Right atrium auricular region (tissue), 2 donors: Measurements from ENCODE around the gene NPAS3. TPM values are rescaled to one million over a fixed set of nuclear protein-coding genes. Genes with fewer than 3 reads are reported as not detected.

ENCODE experiments used
- DNase-seq: peaks from one replicate; pipeline ENCODE4 v3.0.0-alpha.2; 2019; ENCODE audit warnings: low spot score
- H3K27ac ChIP-seq, 2 donors: fragments of 200-600 bp; sonication (generic); 1 replicate in 1 of 2; 2 replicates in 1 of 2; pipeline ENCODE4 v1.5.1; 2016 to 2019
- H3K27me3 ChIP-seq, 2 donors: fragments of 200-600 bp; sonication (generic); one replicate each; pipeline versions ENCODE4 v1.5.1 to v1.6.0; 2017 to 2019
- H3K36me3 ChIP-seq: fragments of 200-600 bp; sonication (generic); one replicate; pipeline ENCODE4 v1.5.1; 2016
- H3K4me1 ChIP-seq, 2 donors: fragments of 200-600 bp; sonication (generic); one replicate each; pipeline versions ENCODE4 v1.5.1 to v1.6.0; 2017 to 2019
- H3K4me3 ChIP-seq, 2 donors: fragments of 200-600 bp; sonication (generic); 1 replicate in 1 of 2; 2 replicates in 1 of 2; pipeline ENCODE4 v1.5.1; 2017 to 2019; ENCODE audit warnings: mild to moderate bottlenecking in 1 of 2, moderate library complexity in 1 of 2
- H3K9me3 ChIP-seq, 2 donors: fragments of 200-600 bp; sonication (generic); one replicate each; pipeline ENCODE4 v1.5.1; 2019
- total RNA-seq, 2 donors: library from RNA; depleted of rRNA; stranded (reverse); fragments of >200 nt; gene quantifications; one replicate each; pipeline ENCODE4 v1.1.0, GENCODE V29; 2016
- TF ChIP-seq, protein P1 (sequence below), 2 donors: fragments of 200-600 bp; sonication (generic); IDR thresholded peaks; one replicate each; pipeline ENCODE4 v1.5.1; 2019; ENCODE audit warnings: antibody characterized with exemption in 2 of 2

Gene NPAS3
- total RNA-seq, 2 donors from 2014 or later = 0.67 to 1.3 TPM

DNA sequence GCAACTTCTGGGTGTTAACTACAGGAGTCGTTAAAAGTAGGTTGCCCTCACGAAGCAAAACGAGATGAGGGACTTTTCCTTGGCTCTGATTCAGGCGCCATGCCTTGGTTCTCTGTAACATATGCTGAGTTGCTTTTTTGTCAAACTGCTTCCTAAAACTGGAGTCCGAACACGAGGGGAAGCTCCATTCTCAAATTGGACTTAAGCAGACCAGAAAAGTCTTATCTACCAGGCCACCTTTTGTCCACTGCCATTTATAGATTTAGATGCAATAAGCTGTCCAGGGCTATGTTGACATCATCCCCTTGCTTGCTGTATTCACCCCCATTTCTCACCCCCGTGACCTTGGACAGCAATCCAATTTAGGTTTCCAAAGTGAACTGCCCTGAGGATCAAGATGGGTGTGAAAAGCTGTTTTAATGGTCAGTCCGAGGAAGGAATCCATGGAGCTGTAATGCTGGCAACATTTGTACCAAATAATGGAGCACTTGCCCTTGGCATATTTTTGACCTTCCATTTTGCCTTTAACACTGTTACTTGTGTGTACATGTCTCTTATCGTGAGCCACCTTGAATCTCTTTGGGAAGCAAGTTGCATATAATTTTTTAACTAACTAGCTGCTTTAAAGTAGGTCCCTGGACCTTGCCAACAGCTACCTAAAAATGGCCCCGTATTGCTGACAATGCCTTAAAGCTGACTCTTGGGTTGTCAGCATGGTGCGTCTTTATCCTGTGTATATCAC lies 714.1 kb downstream of the NPAS3 start:
- no peaks in the 10 kb centered on the region for H3K27me3 ChIP-seq
- H3K27ac ChIP-seq = no peak overlapping the region
- TF ChIP-seq, protein P1, sequence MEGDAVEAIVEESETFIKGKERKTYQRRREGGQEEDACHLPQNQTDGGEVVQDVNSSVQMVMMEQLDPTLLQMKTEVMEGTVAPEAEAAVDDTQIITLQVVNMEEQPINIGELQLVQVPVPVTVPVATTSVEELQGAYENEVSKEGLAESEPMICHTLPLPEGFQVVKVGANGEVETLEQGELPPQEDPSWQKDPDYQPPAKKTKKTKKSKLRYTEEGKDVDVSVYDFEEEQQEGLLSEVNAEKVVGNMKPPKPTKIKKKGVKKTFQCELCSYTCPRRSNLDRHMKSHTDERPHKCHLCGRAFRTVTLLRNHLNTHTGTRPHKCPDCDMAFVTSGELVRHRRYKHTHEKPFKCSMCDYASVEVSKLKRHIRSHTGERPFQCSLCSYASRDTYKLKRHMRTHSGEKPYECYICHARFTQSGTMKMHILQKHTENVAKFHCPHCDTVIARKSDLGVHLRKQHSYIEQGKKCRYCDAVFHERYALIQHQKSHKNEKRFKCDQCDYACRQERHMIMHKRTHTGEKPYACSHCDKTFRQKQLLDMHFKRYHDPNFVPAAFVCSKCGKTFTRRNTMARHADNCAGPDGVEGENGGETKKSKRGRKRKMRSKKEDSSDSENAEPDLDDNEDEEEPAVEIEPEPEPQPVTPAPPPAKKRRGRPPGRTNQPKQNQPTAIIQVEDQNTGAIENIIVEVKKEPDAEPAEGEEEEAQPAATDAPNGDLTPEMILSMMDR (IDR thresholded peaks at IDR 0.05) = no peak
- no peak for DNase-seq
- no peaks in the 10 kb centered on the region for H3K9me3 ChIP-seq
- H3K4me3 ChIP-seq = no peak overlapping the region
- no peaks in the 10 kb centered on the region for H3K36me3 ChIP-seq
- H3K4me1 ChIP-seq = no peaks in the 10 kb centered on the region

DNA sequence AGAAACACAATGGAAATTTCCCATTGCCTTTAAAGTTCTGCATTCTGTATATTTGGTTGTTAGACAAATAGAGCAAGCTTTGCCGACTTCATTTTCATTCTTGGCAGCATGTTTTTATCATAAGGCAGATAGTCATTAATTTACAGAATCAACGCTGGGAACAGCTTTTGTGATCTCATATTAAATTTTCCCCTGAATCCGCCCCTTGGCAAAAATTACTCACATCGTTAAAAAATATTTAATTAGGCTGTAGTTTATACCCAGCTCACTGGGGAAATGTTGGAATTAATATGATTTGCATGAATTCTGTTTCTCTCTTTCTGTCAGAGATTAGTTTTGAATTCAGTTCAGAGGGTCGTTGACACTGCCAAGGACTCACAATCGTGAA lies 714.6 kb downstream of the NPAS3 start:
- H3K27ac ChIP-seq = no peak overlapping the region
- H3K9me3 ChIP-seq = no peaks in the 10 kb centered on the region
- H3K27me3 ChIP-seq = no peaks in the 10 kb centered on the region
- TF ChIP-seq, protein P1 (IDR thresholded peaks at IDR 0.05) = no peak
- H3K36me3 ChIP-seq = no peaks in the 10 kb centered on the region
- DNase-seq = no peak
- no peaks in the 10 kb centered on the region for H3K4me1 ChIP-seq
- H3K4me3 ChIP-seq = no peak overlapping the region

DNA sequence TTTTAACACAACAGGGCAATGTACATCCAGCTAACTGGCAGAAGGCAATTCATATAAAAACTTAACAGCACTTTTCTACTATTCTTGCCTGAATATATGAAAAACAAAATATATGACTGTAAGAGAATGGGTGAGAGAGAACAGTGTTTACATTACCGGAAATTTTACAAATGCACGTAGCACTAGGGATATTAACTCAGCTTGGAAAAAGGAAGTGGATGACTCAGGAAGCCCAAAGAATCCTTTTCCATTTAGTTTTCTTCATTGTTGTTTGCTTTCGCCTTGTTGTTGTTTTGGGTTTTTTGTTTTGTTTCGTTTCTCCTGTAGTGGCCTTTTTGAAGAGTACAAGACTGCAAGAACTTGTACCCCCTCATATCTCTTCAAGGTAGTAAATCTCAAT lies 716.7 kb downstream of the NPAS3 start:
- H3K9me3 ChIP-seq = no peaks in the 10 kb centered on the region

DNA sequence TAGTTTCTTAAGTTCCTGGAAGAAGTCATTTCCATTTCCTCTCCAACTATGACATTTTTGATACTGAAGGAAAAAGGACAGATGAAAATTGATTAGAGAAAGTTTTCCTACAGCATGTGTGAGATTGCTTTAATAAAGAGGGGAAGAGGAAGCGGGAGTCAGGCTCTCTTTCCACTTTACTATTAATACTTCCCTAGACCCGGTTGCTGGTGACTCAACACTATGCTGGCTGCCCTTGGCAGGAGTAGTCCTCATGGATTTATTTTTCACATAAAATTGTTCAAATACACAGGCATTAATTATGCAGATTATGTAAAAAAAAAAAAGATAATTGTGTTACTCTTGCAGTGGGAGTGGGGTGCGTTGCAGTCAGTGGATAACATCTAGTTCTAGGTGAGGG lies 718.8 kb downstream of the NPAS3 start:
- H3K4me3 ChIP-seq = no peak overlapping the region
- no peak overlapping the region for H3K27ac ChIP-seq
- no peaks in the 10 kb centered on the region for H3K4me1 ChIP-seq
- TF ChIP-seq, protein P1 (IDR thresholded peaks at IDR 0.05) = no peak
- H3K36me3 ChIP-seq = no peaks in the 10 kb centered on the region
- H3K27me3 ChIP-seq = no peaks in the 10 kb centered on the region
- H3K9me3 ChIP-seq = no peaks in the 10 kb centered on the region
- no peak for DNase-seq

More for the DNA sequence above, 716.7 kb downstream of the NPAS3 start:
- Histone ChIP-seq H3K4me3 (no peak overlapping the region), H3K27me3 (no peaks in the 10 kb centered on the region), H3K27ac (no peak overlapping the region), H3K4me1 (no peaks in the 10 kb centered on the region), H3K36me3 (no peaks in the 10 kb centered on the region)
- TF ChIP-seq, protein P1 (IDR thresholded peaks at IDR 0.05) = no peak
- DNase-seq = no peak

DNA sequence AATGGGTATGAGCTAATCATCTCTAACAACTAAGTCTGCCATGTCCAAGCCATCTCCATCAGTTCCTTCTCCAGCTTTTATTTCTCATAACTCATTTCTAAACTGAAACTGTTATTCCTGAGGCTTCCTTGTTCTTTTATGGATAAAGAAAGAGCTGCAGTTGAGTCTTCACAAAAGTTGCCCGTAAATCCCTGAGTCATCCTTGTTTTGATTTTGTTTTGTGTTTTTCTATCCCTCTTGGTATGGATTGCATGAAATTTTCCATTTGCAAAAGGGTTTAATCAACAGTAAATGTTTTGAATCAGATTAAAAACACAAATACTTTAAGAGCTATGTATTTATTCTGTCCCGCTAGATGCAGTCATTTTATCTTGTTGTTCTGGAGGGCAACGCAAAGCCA lies 721.6 kb downstream of the NPAS3 start:
- no peaks in the 10 kb centered on the region for H3K27me3 ChIP-seq
- H3K4me3 ChIP-seq = no peak overlapping the region
- H3K9me3 ChIP-seq = no peaks in the 10 kb centered on the region
- DNase-seq = no peak
- no peak overlapping the region for H3K27ac ChIP-seq
- no peaks in the 10 kb centered on the region for H3K36me3 ChIP-seq
- TF ChIP-seq, protein P1 (IDR thresholded peaks at IDR 0.05) = no peak
- no peaks in the 10 kb centered on the region for H3K4me1 ChIP-seq

DNA sequence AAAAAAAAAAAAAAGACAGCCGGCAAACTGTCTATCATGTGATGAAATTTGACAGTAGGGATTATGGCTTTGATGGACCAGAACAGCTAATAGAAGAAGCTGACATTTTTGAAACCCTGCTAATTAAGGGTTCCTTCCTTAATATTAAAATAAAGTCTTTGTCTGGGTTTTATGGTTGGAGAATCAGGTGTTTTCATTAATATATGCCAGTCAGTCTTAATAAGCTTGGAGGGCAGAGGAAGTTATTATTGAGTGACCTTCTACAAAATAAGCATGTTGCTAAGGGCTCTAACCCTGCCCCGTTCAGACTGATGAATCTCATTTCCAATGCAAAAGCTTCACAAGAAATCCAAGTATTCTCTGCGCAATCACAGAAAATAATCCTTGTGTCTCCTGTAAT lies 722.4 kb downstream of the NPAS3 start:
- Histone ChIP-seq H3K27ac (no peak overlapping the region), H3K4me1 (no peaks in the 10 kb centered on the region), H3K4me3 (no peak overlapping the region), H3K36me3 (no peaks in the 10 kb centered on the region), H3K27me3 (no peaks in the 10 kb centered on the region), H3K9me3 (no peaks in the 10 kb centered on the region)
- TF ChIP-seq, protein P1 (IDR thresholded peaks at IDR 0.05) = no peak
- DNase-seq = no peak
